A673 (cell line): Measurements from ENCODE around the gene PFN2.

Source experiments
- EZH2 ChIP-seq: fragments of 200-600 bp; sonication (generic); IDR thresholded peaks from 2 replicates; pipeline ENCODE4 v1.6.1; 2017; ENCODE audit warnings: borderline replicate concordance, low read depth, mild to moderate bottlenecking, mixed read lengths, antibody characterized with exemption, low read length; ENCODE audit not compliant: poor library complexity, severe bottlenecking
- TF ChIP-seq, protein P1 (sequence below): fragments of 300-800, 200-600 bp; sonication (generic); conservative IDR thresholded peaks from 2 replicates; pipeline ENCODE4 v1.5.1; 2017; ENCODE audit warnings: low read depth, mild to moderate bottlenecking, antibody characterized with exemption, low read length, moderate library complexity, mixed read lengths

DNA sequence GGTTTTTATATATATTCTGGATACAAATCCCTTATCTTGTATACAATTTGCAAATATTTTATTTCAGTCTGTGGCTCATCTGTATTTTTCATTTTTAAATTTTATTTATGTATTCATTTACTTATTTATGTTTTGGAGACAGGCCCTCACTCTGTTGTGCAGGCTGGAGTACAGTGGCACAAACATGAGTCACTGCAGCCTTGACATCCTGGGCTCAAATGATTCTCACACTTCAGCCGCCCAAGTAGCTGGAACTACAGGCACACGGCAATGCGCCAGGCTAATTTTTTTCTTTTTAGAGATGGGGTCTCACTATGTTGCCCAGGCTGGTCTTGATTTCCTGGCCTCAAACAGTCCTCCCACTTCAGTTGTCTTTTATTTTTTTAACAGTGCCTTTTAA lies 50.6 kb downstream of the PFN2 start:
- TF ChIP-seq, protein P1, sequence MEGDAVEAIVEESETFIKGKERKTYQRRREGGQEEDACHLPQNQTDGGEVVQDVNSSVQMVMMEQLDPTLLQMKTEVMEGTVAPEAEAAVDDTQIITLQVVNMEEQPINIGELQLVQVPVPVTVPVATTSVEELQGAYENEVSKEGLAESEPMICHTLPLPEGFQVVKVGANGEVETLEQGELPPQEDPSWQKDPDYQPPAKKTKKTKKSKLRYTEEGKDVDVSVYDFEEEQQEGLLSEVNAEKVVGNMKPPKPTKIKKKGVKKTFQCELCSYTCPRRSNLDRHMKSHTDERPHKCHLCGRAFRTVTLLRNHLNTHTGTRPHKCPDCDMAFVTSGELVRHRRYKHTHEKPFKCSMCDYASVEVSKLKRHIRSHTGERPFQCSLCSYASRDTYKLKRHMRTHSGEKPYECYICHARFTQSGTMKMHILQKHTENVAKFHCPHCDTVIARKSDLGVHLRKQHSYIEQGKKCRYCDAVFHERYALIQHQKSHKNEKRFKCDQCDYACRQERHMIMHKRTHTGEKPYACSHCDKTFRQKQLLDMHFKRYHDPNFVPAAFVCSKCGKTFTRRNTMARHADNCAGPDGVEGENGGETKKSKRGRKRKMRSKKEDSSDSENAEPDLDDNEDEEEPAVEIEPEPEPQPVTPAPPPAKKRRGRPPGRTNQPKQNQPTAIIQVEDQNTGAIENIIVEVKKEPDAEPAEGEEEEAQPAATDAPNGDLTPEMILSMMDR = no peak
- no peak for TF ChIP-seq EZH2
